Measurements from ENCODE around the gene IRF9. TPM values are rescaled to one million over a fixed set of nuclear protein-coding genes. Genes with fewer than 3 reads are reported as not detected.

Gene IRF9
- polyA plus RNA-seq, 1 donor = 104 TPM

GRCh38 chr14:24162093-24162492 is 1.0 kb downstream of the IRF9 start:
- H3K4me1 ChIP-seq (ENCODE audit: control insufficient read depth, insufficient read depth, low read length) = peaks cover 30% of the 10 kb centered on the region

GRCh38 chr14:24164518-24164991 is 3.5 kb downstream of the IRF9 start:
- WGBS (ENCODE audit: insufficient coverage, low lambda C conversion rate) = no CpG with 5 or more reads among the region's 14 CpGs
- H3K27ac ChIP-seq (ENCODE audit: low read length) = no peak overlapping the region
- H3K4me3 ChIP-seq (ENCODE audit: low read length) = no peak overlapping the region
- no peaks in the 10 kb centered on the region for H3K27me3 ChIP-seq (ENCODE audit: control insufficient read depth, insufficient read depth, low read length)
- H3K4me1 ChIP-seq (ENCODE audit: control insufficient read depth, insufficient read depth, low read length) = peaks cover 30% of the 10 kb centered on the region
- H3K9me3 ChIP-seq (ENCODE audit: control insufficient read depth, low read depth, low read length) = no peaks in the 10 kb centered on the region
- DNase-seq = no peak
- H3K36me3 ChIP-seq (ENCODE audit: control insufficient read depth, insufficient read depth, low read length) = peaks cover 68% of the 10 kb centered on the region

More at GRCh38 chr14:24162093-24162492, 1.0 kb downstream of the IRF9 start:
- no peaks in the 10 kb centered on the region for H3K9me3 ChIP-seq (ENCODE audit: control insufficient read depth, low read depth, low read length)
- H3K27ac ChIP-seq (ENCODE audit: low read length) = peak overlapping the region; percentile 90
- peaks cover 72% of the 10 kb centered on the region for H3K36me3 ChIP-seq (ENCODE audit: control insufficient read depth, insufficient read depth, low read length)
- peak overlapping the region; percentile 67 for H3K4me3 ChIP-seq (ENCODE audit: low read length)
- no peak for DNase-seq
- WGBS (ENCODE audit: insufficient coverage, low lambda C conversion rate) = no CpG with 5 or more reads among the region's 8 CpGs
- no peaks in the 10 kb centered on the region for H3K27me3 ChIP-seq (ENCODE audit: control insufficient read depth, insufficient read depth, low read length)

DNA sequence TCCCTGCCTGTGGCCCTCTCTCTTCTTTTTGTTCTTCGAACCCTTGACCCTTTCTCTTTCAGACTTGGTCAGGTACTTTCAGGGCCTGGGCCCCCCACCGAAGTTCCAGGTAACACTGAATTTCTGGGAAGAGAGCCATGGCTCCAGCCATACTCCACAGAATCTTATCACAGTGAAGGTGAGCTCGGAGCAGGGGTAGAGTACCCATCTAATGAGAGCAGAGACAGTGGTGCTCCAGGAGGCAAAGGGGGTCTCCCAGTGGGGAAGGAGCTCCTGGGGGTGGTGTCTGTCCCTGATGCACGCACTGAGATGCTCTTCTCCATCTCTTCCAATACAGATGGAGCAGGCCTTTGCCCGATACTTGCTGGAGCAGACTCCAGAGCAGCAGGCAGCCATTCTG is 4.7 kb downstream of the IRF9 start:
- H3K27me3 ChIP-seq (ENCODE audit: control insufficient read depth, insufficient read depth, low read length) = no peaks in the 10 kb centered on the region
- H3K36me3 ChIP-seq (ENCODE audit: control insufficient read depth, insufficient read depth, low read length) = peaks cover 56% of the 10 kb centered on the region
- H3K4me1 ChIP-seq (ENCODE audit: control insufficient read depth, insufficient read depth, low read length) = peaks cover 19% of the 10 kb centered on the region
- WGBS (ENCODE audit: insufficient coverage, low lambda C conversion rate) = 100% methylated on average over 1 of the region's 5 CpGs
- no peaks in the 10 kb centered on the region for H3K9me3 ChIP-seq (ENCODE audit: control insufficient read depth, low read depth, low read length)
- no peak overlapping the region for H3K4me3 ChIP-seq (ENCODE audit: low read length)
- no peak overlapping the region for H3K27ac ChIP-seq (ENCODE audit: low read length)
- DNase-seq = no peak

- Histone ChIP-seq H3K9me3 (ENCODE audit: control insufficient read depth, low read depth, low read length) (no peaks in the 10 kb centered on the region), H3K4me1 (ENCODE audit: control insufficient read depth, insufficient read depth, low read length) (peaks cover 14% of the 10 kb centered on the region), H3K36me3 (ENCODE audit: control insufficient read depth, insufficient read depth, low read length) (peaks cover 55% of the 10 kb centered on the region), H3K27ac (ENCODE audit: low read length) (no peak overlapping the region), H3K4me3 (ENCODE audit: low read length) (no peak overlapping the region), H3K27me3 (ENCODE audit: control insufficient read depth, insufficient read depth, low read length) (no peaks in the 10 kb centered on the region)
- no peak for DNase-seq
- 80% methylated on average over 1 of the region's 3 CpGs for WGBS (ENCODE audit: insufficient coverage, low lambda C conversion rate)
Observed at GRCh38 chr14:24167469-24168114, 6.5 kb downstream of the IRF9 start.

GRCh38 chr14:24171422-24172260 is 10.6 kb downstream of the IRF9 start, which contains the start of gene REC8:
TSS of gene REC8 (plus strand) at chr14:24172080. CDS start at chr14:24172553, 473 bp downstream.
- H3K4me3 ChIP-seq (ENCODE audit: low read length) = peak within 1 kb of the TSS; percentile 74
- peaks cover 13% of the 10 kb centered on the region for H3K4me1 ChIP-seq (ENCODE audit: control insufficient read depth, insufficient read depth, low read length)
- peaks cover 37% of the 10 kb centered on the region for H3K36me3 ChIP-seq (ENCODE audit: control insufficient read depth, insufficient read depth, low read length)
- no peaks in the 10 kb centered on the region for H3K9me3 ChIP-seq (ENCODE audit: control insufficient read depth, low read depth, low read length)
- H3K27ac ChIP-seq (ENCODE audit: low read length) = peak within 1 kb of the TSS; percentile 82
- DNase-seq = peak; percentile 98 to 99
- no peaks in the 10 kb centered on the region for H3K27me3 ChIP-seq (ENCODE audit: control insufficient read depth, insufficient read depth, low read length)
- WGBS (ENCODE audit: insufficient coverage, low lambda C conversion rate) = no CpG with 5 or more reads among the region's 63 CpGs

GRCh38 chr14:24172261-24172860 is 11.3 kb downstream of the IRF9 start:
- peaks cover 41% of the 10 kb centered on the region for H3K36me3 ChIP-seq (ENCODE audit: control insufficient read depth, insufficient read depth, low read length)
- WGBS (ENCODE audit: insufficient coverage, low lambda C conversion rate) = no CpG with 5 or more reads among the region's 30 CpGs
- H3K4me3 ChIP-seq (ENCODE audit: low read length) = peak overlapping the region; percentile 74
- peak in 1 of 2 donors; percentile 40 for DNase-seq
- H3K27me3 ChIP-seq (ENCODE audit: control insufficient read depth, insufficient read depth, low read length) = no peaks in the 10 kb centered on the region
- H3K4me1 ChIP-seq (ENCODE audit: control insufficient read depth, insufficient read depth, low read length) = peaks cover 18% of the 10 kb centered on the region
- H3K27ac ChIP-seq (ENCODE audit: low read length) = peak overlapping the region; percentile 82
- H3K9me3 ChIP-seq (ENCODE audit: control insufficient read depth, low read depth, low read length) = no peaks in the 10 kb centered on the region

GRCh38 chr14:24172871-24173281 is 11.8 kb downstream of the IRF9 start:
- Histone ChIP-seq H3K27ac (ENCODE audit: low read length) (peak overlapping the region; percentile 82), H3K4me1 (ENCODE audit: control insufficient read depth, insufficient read depth, low read length) (peaks cover 24% of the 10 kb centered on the region), H3K9me3 (ENCODE audit: control insufficient read depth, low read depth, low read length) (no peaks in the 10 kb centered on the region), H3K36me3 (ENCODE audit: control insufficient read depth, insufficient read depth, low read length) (peaks cover 42% of the 10 kb centered on the region), H3K27me3 (ENCODE audit: control insufficient read depth, insufficient read depth, low read length) (no peaks in the 10 kb centered on the region), H3K4me3 (ENCODE audit: low read length) (peak overlapping the region; percentile 74)
- WGBS (ENCODE audit: insufficient coverage, low lambda C conversion rate) = no CpG with 5 or more reads among the region's 20 CpGs
- DNase-seq = no peak

DNA sequence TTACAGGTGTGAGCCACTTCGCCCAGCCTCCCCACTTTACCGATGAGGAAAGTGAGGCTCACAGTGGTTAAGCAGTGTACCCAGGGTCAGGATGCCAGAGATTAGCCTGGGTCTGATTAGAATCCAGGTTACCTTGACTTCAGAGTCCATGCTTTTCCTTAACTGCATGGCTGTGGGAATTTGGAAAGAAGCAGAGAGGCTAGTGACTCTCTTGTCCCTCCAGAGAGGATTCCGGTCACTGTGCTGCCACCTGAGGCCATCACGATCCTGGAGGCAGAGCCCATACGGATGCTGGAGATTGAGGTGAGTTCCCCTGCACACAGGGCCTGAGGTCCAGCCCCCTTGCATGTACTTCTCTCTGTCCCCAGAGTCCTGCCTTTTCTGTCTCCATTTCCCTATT is 15.5 kb downstream of the IRF9 start:
- peaks cover 72% of the 10 kb centered on the region for H3K36me3 ChIP-seq (ENCODE audit: control insufficient read depth, insufficient read depth, low read length)
- peaks cover 57% of the 10 kb centered on the region for H3K4me1 ChIP-seq (ENCODE audit: control insufficient read depth, insufficient read depth, low read length)
- no peak overlapping the region for H3K27ac ChIP-seq (ENCODE audit: low read length)
- DNase-seq = no peak
- no peaks in the 10 kb centered on the region for H3K27me3 ChIP-seq (ENCODE audit: control insufficient read depth, insufficient read depth, low read length)
- no peaks in the 10 kb centered on the region for H3K9me3 ChIP-seq (ENCODE audit: control insufficient read depth, low read depth, low read length)
- WGBS (ENCODE audit: insufficient coverage, low lambda C conversion rate) = no CpG with 5 or more reads among the region's 5 CpGs
- no peak overlapping the region for H3K4me3 ChIP-seq (ENCODE audit: low read length)

DNA sequence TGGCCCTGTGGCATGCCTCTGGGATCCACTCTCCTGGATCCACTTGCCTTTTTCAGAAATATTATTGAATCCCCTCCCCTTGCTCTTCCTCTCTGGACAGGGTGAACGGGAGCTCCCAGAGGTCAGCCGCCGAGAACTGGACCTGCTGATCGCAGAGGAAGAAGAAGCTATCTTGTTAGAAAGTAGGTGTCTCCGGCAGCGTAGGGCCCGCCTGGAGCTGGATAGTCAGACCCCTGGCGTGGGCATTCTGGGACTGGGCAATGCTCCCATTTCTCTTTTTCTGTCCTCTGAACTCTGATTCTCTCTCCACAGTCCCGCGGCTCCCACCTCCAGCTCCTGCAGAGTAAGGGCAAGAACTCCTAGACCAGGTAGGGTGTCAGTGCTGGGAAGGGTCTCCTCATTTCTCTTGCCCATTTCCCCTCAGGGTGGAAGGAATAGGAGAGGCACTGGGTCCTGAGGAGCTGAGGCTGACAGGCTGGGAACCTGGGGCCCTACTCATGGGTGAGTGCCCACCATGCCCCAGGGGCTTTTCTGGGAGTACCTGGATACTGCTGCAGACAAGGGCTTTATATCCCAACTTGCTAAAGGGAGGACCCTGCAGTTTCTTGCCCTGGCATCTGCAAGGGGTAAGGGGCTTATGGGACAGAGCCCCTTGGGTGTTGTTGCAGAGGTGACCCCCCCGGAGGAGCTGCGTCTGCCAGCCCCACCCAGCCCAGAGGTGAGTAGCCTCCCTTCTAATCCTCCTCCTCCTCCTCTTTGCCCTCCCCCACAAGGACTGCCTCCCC is 16.2 kb downstream of the IRF9 start:
- peaks cover 60% of the 10 kb centered on the region for H3K4me1 ChIP-seq (ENCODE audit: control insufficient read depth, insufficient read depth, low read length)
- no peak for DNase-seq
- H3K9me3 ChIP-seq (ENCODE audit: control insufficient read depth, low read depth, low read length) = no peaks in the 10 kb centered on the region
- no CpG with 5 or more reads among the region's 12 CpGs for whole genome bisulfite sequencing (ENCODE audit: insufficient coverage, low lambda C conversion rate)
- H3K36me3 ChIP-seq (ENCODE audit: control insufficient read depth, insufficient read depth, low read length) = peaks cover 78% of the 10 kb centered on the region
- H3K4me3 ChIP-seq (ENCODE audit: low read length) = no peak overlapping the region
- no peaks in the 10 kb centered on the region for H3K27me3 ChIP-seq (ENCODE audit: control insufficient read depth, insufficient read depth, low read length)
- H3K27ac ChIP-seq (ENCODE audit: low read length) = no peak overlapping the region

DNA sequence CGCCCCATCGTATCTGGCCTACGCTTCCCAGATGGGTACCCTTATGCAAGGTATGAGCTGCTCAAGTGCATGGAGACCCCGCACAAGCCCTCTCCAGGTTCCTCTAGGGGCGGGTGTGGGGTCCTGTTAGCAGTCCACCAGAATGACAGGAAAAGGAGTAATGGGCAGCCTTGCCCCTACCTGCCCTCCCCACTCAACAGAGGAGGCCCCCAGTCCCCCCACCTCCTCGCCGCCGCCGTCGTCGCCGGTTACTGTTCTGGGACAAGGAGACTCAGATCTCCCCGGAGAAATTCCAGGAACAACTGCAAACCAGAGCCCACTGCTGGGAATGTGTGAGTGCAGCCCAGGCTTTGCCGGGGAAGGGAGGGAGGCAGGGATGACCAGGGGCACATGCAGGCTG is 16.8 kb downstream of the IRF9 start:
- H3K4me3 ChIP-seq (ENCODE audit: low read length) = no peak overlapping the region
- no peaks in the 10 kb centered on the region for H3K9me3 ChIP-seq (ENCODE audit: control insufficient read depth, low read depth, low read length)
- H3K27me3 ChIP-seq (ENCODE audit: control insufficient read depth, insufficient read depth, low read length) = no peaks in the 10 kb centered on the region
- H3K27ac ChIP-seq (ENCODE audit: low read length) = no peak overlapping the region
- peaks cover 85% of the 10 kb centered on the region for H3K36me3 ChIP-seq (ENCODE audit: control insufficient read depth, insufficient read depth, low read length)
- no CpG with 5 or more reads among the region's 14 CpGs for WGBS (ENCODE audit: insufficient coverage, low lambda C conversion rate)
- H3K4me1 ChIP-seq (ENCODE audit: control insufficient read depth, insufficient read depth, low read length) = peaks cover 61% of the 10 kb centered on the region
- DNase-seq = no peak
